Right lobe of liver (tissue), 6 donors: ENCODE data around the gene AMOTL2. TPM values are rescaled to one million over a fixed set of nuclear protein-coding genes. Genes with fewer than 3 reads are reported as not detected.

Experiments used
- ATAC-seq, 4 donors: fragments of 200-7000 bp; cut with Tn5 transposase; one replicate each; pipeline ENCODE4 v1.9.1; 2020; ENCODE audit warnings: mild to moderate bottlenecking in 4 of 4, moderate library complexity in 4 of 4
- DNase-seq, 3 donors: peaks; one replicate each; pipeline ENCODE4 v3.0.0-alpha.2; 2020
- H3K27ac ChIP-seq, 3 donors: fragments of 200-600 bp; one replicate each; pipeline ENCODE4 v1.8.0; 2022
- H3K27me3 ChIP-seq, 2 donors: fragments of 200-600 bp; one replicate each; pipeline ENCODE4 v1.8.0; 2022
- H3K36me3 ChIP-seq, 4 donors: fragments of 200-600 bp; sonication (generic) in 1 of 4; one replicate each; pipeline versions ENCODE4 v1.5.1 to v1.8.0; 2017 to 2022; ENCODE audit warnings: control low read depth in 1 of 4
- H3K4me1 ChIP-seq, 4 donors: fragments of 200-600 bp; sonication (generic) in 1 of 4; one replicate each; pipeline versions ENCODE4 v1.5.1 to v1.8.0; 2017 to 2022; ENCODE audit warnings: control low read depth in 1 of 4
- H3K4me3 ChIP-seq, 3 donors: fragments of 200-600 bp; one replicate each; pipeline ENCODE4 v1.8.0; 2022
- H3K9me3 ChIP-seq, 4 donors: fragments of 200-600 bp; sonication (generic) in 1 of 4; one replicate each; pipeline versions ENCODE4 v1.5.1 to v1.8.0; 2017 to 2022; ENCODE audit warnings: control low read depth in 1 of 4
- POLR2A ChIP-seq: fragments of 450-650 bp; IDR thresholded peaks from one replicate; pipeline ENCODE4 v1.6.1; 2017; ENCODE audit warnings: antibody characterized with exemption, mild to moderate bottlenecking
- WGBS: methylation state at CpG from one replicate; pipeline ENCODE4 v1.1.6; 2018; ENCODE audit warnings: low coverage, low lambda C conversion rate; ENCODE audit not compliant: insufficient coverage; ENCODE audit errors: missing lambda C conversion rate; 5-methylcytosine and 5-hydroxymethylcytosine counted together
- intact Hi-C, 2 donors: fragments of 100-400 bp; cut with DNase I; formaldehyde crosslinking; loops; one replicate each; pipeline versions ENCODE4 v1.11.2 to v1.14.1; 2022
- total RNA-seq, 6 experiments: library from RNA; depleted of rRNA in 2 of 6; stranded (reverse); fragments of >200 nt in 2 of 6; fragmentation: NEBNext Ultra II Directional in 3 of 6; extraction: Animal tissue kit (Norgen Biotek cat#: 25700) in 3 of 6; gene quantifications; one replicate each; pipeline versions ENCODE4 v1.1.0 to v1.2.4, GENCODE V29; 2016 to 2023
- TF ChIP-seq, protein P1 (sequence below), 4 donors: fragments of 200-600 bp in 3 of 4; fragments of 450-650 bp in 1 of 4; IDR thresholded peaks; one replicate each; pipeline versions ENCODE4 v1.5.1 to v1.8.0; 2016 to 2022; ENCODE audit warnings: antibody characterized with exemption in 4 of 4, mild to moderate bottlenecking in 2 of 4
- donor health status: DM: no; HTN: yes; CAD: no.
- donor health status: DM: no; HTN: no; CAD: no.
- donor health status: DM: no; HTN: no; CAD: no.
- donor health status: DM: no; HTN: yes; CAD: no.
- donor health status: DM: no; HTN: yes; CAD: no.

Gene AMOTL2
- total RNA-seq, 6 experiments from 2014 or later = 18.0 to 33.3 (median 21.8) TPM

DNA sequence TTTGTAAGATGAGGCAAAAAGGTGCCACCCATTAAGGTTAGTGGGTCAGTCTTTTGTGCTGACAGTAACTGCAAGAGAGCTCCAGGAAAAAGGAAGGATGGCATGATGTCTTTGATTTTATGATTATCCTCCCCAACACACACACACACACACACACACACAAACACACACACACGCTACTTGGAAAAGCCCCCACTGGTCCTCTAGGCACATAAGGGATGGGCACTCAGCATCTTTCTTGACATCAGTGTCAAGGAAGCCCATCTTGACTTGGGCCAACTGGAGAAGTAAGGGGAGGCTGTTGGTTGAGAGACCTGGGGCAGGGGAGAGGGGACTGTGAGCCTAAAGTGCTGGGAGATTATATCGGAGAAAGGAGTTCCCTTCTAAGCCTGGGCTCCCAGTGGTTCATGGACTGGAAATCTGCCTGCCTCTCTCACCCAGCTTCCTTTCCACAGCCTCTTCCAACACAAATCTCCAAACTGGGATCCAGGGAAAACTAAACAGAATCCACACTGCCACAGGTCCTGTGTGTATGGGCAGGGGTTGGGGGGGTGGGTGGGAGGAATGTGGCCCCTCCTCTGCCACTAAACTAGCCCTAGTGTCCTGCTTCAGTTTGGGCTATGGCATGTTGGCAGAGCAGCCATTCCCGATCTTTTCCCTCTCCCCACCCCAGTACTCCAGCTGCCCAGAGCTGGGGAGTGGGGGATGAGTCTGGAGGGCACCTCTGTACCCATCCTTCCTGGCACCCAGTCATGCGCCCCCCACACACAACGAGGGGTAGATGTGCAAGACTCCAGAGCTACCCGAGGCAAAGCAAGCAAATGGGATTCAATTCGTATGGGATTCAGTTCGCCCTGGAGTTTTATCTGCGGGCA, 1.6 kb downstream of the AMOTL2 start:
- DNase-seq (peak in 1 of 3 donors; percentile 51), ATAC-seq (no peak)
- 29% methylated on average over 2 of the region's 9 CpGs for WGBS
- H3K27me3 ChIP-seq = no peaks in the 10 kb centered on the region
- peak overlapping the region; percentile 95 to 99 (median 97) for H3K27ac ChIP-seq
- intact Hi-C loops = no loop called here
- TF ChIP-seq POLR2A = no peak
- TF ChIP-seq, protein P1, sequence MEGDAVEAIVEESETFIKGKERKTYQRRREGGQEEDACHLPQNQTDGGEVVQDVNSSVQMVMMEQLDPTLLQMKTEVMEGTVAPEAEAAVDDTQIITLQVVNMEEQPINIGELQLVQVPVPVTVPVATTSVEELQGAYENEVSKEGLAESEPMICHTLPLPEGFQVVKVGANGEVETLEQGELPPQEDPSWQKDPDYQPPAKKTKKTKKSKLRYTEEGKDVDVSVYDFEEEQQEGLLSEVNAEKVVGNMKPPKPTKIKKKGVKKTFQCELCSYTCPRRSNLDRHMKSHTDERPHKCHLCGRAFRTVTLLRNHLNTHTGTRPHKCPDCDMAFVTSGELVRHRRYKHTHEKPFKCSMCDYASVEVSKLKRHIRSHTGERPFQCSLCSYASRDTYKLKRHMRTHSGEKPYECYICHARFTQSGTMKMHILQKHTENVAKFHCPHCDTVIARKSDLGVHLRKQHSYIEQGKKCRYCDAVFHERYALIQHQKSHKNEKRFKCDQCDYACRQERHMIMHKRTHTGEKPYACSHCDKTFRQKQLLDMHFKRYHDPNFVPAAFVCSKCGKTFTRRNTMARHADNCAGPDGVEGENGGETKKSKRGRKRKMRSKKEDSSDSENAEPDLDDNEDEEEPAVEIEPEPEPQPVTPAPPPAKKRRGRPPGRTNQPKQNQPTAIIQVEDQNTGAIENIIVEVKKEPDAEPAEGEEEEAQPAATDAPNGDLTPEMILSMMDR (IDR thresholded peaks at IDR 0.05) = no peak
- no peaks in the 10 kb centered on the region for H3K9me3 ChIP-seq
- peaks cover 0 to 38% (median 16%) of the 10 kb centered on the region in 4 donors for H3K36me3 ChIP-seq
- peaks cover 0 to 53% (median 22%) of the 10 kb centered on the region in 4 donors for H3K4me1 ChIP-seq
- peak overlapping the region; percentile 74 to 95 (median 87) for H3K4me3 ChIP-seq

DNA sequence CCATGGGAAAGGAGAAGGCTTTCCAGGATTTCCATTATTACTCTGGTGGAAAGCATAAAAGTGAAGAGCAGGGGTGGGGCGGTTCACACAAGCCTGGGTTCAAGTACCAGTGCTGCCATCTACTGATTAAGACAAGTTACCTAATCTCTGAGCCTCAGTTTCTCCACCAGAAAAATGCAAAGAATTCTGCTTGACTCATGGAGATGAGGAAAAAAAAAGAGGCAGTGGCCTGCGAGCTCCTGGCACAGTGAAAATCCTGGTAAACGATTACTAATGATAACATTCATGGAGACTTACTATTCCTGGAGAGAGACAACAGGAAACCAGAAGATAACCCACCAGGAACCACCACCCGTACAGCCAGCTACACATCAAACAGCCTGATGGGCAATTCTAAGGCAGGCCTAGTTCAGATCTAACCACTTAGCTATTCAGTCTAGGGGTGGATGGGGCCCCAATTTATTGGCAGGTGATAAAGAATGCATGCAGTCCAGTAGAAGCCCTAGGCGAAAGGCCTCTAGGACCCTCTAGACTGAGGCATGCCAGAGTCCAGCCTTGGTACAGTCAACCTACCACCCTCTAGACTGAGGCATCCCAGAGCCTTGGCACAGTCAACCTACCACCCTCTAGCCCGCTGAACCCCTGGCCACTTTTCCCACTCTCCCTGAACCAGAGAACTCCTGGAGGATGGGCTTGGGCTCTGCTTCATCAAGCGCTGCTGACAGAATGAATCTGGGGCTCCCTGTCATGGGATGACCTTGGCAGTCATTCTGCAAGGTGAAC, 2.5 kb downstream of the AMOTL2 start:
- ATAC-seq = no peak
- Histone ChIP-seq H3K9me3 (no peaks in the 10 kb centered on the region), H3K4me3 (peak overlapping the region in 2 of 3 donors; percentile 20 to 21), H3K4me1 (peaks cover 0 to 50% (median 20%) of the 10 kb centered on the region in 4 donors), H3K27ac (peak overlapping the region; percentile 2 to 24 (median 19)), H3K27me3 (no peaks in the 10 kb centered on the region), H3K36me3 (peaks cover 0 to 47% (median 22%) of the 10 kb centered on the region in 4 donors)
- peak in 1 of 3 donors; percentile 35 for DNase-seq
- intact Hi-C loops = no loop called here
- 55% methylated on average over 5 of the region's 7 CpGs for WGBS
- TF ChIP-seq, protein P1 (IDR thresholded peaks at IDR 0.05) = no peak
- TF ChIP-seq POLR2A = no peak

DNA sequence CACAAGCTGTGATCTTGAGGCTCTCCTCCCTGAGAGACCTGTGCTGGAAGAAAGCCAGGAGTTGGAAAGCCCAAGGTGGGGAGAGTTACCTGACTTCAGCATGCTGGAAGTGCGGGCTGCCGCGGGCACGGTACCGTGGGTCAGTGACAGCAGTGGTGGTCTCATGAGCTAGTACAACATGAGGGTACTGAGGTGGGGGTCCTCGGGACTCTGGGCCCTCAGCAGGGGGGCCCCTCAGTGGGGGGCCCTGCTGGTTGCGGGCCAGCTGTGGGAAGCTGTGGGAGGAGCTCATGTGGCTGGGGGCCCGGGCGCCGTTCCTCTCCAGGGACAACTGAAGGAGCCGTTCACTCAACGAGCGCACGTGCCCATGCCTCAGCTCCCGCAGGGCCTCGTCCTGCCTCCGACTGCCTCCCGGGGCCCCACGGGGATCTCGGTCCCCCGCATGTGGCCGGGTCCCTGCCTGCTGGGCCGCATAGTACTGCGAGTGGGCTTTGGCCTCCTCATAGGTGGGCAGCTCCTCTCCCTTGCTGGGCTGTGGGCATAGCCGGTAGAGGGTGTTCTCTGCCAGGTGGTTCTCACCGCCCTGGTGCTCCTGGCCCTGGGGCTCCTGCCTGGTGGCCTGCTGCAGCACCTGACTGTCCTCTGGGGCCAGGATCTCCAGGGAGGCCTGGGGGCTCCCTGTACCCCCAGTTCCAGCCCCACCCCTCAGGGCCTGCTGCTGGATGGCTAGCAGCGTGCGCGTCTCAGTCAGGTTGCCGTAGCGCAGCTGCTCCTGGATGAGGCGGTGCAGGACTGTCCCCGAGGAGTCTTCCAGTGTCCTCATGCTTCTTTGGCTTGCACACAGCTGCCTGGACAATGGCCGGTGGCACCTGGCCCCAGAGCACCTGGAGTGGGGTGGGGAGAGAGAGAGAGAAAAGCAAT, 3.4 kb downstream of the AMOTL2 start:
- Histone ChIP-seq H3K27me3 (no peaks in the 10 kb centered on the region), H3K27ac (peak overlapping the region in 2 of 3 donors; percentile 19 to 24), H3K4me1 (peaks cover 0 to 41% (median 16%) of the 10 kb centered on the region in 4 donors), H3K9me3 (no peaks in the 10 kb centered on the region), H3K36me3 (peaks cover 0 to 55% (median 26%) of the 10 kb centered on the region in 4 donors), H3K4me3 (peak overlapping the region in 1 of 3 donors; percentile 8)
- WGBS = 70% methylated on average over 6 of the region's 34 CpGs
- intact Hi-C loops = no loop called here
- DNase-seq (peak in 1 of 3 donors; percentile 40), ATAC-seq (no peak)
- no peak for TF ChIP-seq POLR2A
- TF ChIP-seq, protein P1 (IDR thresholded peaks at IDR 0.05) = no peak
